Activated CD8-positive, alpha-beta memory T cell treated with anti-CD3 and anti-CD28 coated beads, Interleukin-2, amount 50 U/mL, for 24 hours (primary cell): ENCODE results near the gene FNDC10.

Experiments
- DNase-seq: peaks from one replicate; pipeline ENCODE4 v3.0.0-alpha.2; 2020; ENCODE audit errors: extremely low read depth

Gene FNDC10

GRCh38 chr1:1616045-1616790 lies 16.3 kb upstream of the FNDC10 start:
- no peak for DNase-seq

GRCh38 chr1:1615256-1616044 lies 15.5 kb upstream of the FNDC10 start, which contains the start of gene MIB2:
TSS of gene MIB2 (plus strand) at chr1:1615500. CDS start at chr1:1623453, 7,953 bp downstream.
- DNase-seq, result peak; percentile 88

- DNase-seq, result no peak
Observed at GRCh38 chr1:1614954-1615255, 15.0 kb upstream of the FNDC10 start.

GRCh38 chr1:1614204-1614953 lies 14.4 kb upstream of the FNDC10 start:
- no peak for DNase-seq

GRCh38 chr1:1613509-1614082 lies 13.7 kb upstream of the FNDC10 start:
- no peak for DNase-seq

- no peak for DNase-seq
Observed at GRCh38 chr1:1612104-1612400, 12.1 kb upstream of the FNDC10 start.

GRCh38 chr1:1610796-1611195 lies 10.9 kb upstream of the FNDC10 start:
- DNase-seq, result no peak

GRCh38 chr1:1609822-1610485 lies 10.0 kb upstream of the FNDC10 start:
- DNase-seq, result no peak

- no peak for DNase-seq
Observed at GRCh38 chr1:1606232-1606631, 6.3 kb upstream of the FNDC10 start.

- no peak for DNase-seq
Observed at GRCh38 chr1:1605724-1606123, 5.8 kb upstream of the FNDC10 start.

- DNase-seq, result no peak
Observed at GRCh38 chr1:1605034-1605591, 5.2 kb upstream of the FNDC10 start.

GRCh38 chr1:1604374-1605033 lies 4.6 kb upstream of the FNDC10 start:
- no peak for DNase-seq

- no peak for DNase-seq
Observed at GRCh38 chr1:1603671-1604373, 3.9 kb upstream of the FNDC10 start.

- no peak for DNase-seq
Observed at GRCh38 chr1:1602968-1603506, 3.1 kb upstream of the FNDC10 start.

GRCh38 chr1:1602304-1602967 lies 2.5 kb upstream of the FNDC10 start:
- no peak for DNase-seq

- no peak for DNase-seq
Observed at GRCh38 chr1:1601564-1602303, 1.8 kb upstream of the FNDC10 start.

- DNase-seq, result no peak
Observed at GRCh38 chr1:1600861-1601563, 1.1 kb upstream of the FNDC10 start.
